Measurements from ENCODE around the gene CCDC112.
"Not testable (repeated sequence)": the region's sequence is repeated elsewhere in the genome, so short reads cannot be mapped to it uniquely, and the experiment has no call there.

CCDC112 gene

GRCh38 chr5:115260248-115260647 is 36.2 kb downstream of the CCDC112 start:
- no peak for DNase-seq (ENCODE audit: low spot score)

- DNase-seq (ENCODE audit: low spot score): peak; percentile 20
Measured at GRCh38 chr5:115257981-115258380, 38.5 kb downstream of the CCDC112 start.

- DNase-seq (ENCODE audit: low spot score): not testable (repeated sequence)
Measured at GRCh38 chr5:115249379-115249778, 47.1 kb downstream of the CCDC112 start.

- peak; percentile 32 for DNase-seq (ENCODE audit: low spot score)
Measured at GRCh38 chr5:115246361-115246991, 50.0 kb downstream of the CCDC112 start.

- DNase-seq (ENCODE audit: low spot score): no peak
Measured at GRCh38 chr5:115243412-115243811, 53.0 kb downstream of the CCDC112 start.

GRCh38 chr5:115241881-115242642 is 54.4 kb downstream of the CCDC112 start:
- DNase-seq (ENCODE audit: low spot score): no peak

- no peak for DNase-seq (ENCODE audit: low spot score)
Measured at GRCh38 chr5:115237066-115237465, 59.4 kb downstream of the CCDC112 start.

GRCh38 chr5:115236599-115236998 is 59.9 kb downstream of the CCDC112 start:
- DNase-seq (ENCODE audit: low spot score): no peak

- DNase-seq (ENCODE audit: low spot score): no peak
Measured at GRCh38 chr5:115231598-115231997, 64.9 kb downstream of the CCDC112 start.

- no peak for DNase-seq (ENCODE audit: low spot score)
Measured at GRCh38 chr5:115229606-115230005, 66.8 kb downstream of the CCDC112 start.

- DNase-seq (ENCODE audit: low spot score): no peak
Measured at GRCh38 chr5:115227281-115227680, 69.2 kb downstream of the CCDC112 start.

Data from AG08396 (cell line).